Osteoblast (primary cell): Measurements from ENCODE around the gene NLGN1. TPM values are rescaled to one million over a fixed set of nuclear protein-coding genes. Genes with fewer than 3 reads are reported as not detected.

Source experiments
- DNase-seq: peaks from one replicate; pipeline ENCODE4 v3.0.0; 2011; ENCODE audit warnings: low spot score, mixed read lengths; ENCODE audit not compliant: insufficient read length; ENCODE audit errors: missing footprints
- H2AFZ ChIP-seq: 2 replicates; pipeline ENCODE4 v1.6.0; 2011; ENCODE audit warnings: mild to moderate bottlenecking, low read length
- H3K27ac ChIP-seq: 2 replicates; pipeline ENCODE4 v1.5.1; 2011; ENCODE audit warnings: mild to moderate bottlenecking, low read depth, low read length, moderate library complexity
- H3K27me3 ChIP-seq: 2 replicates; pipeline ENCODE4 v1.6.0; 2012; ENCODE audit warnings: mild to moderate bottlenecking, control low read depth, inconsistent platforms, low read length, moderate library complexity; ENCODE audit not compliant: insufficient read depth
- H3K36me3 ChIP-seq: 2 replicates; pipeline ENCODE4 v1.5.1; 2011; ENCODE audit warnings: mild to moderate bottlenecking, low read length, control low read depth, moderate library complexity; ENCODE audit not compliant: insufficient read depth
- H3K4me1 ChIP-seq: 2 replicates; pipeline ENCODE4 v1.5.1; 2011; ENCODE audit warnings: mild to moderate bottlenecking, low read length, control low read depth, moderate library complexity; ENCODE audit not compliant: insufficient read depth
- H3K4me2 ChIP-seq: 2 replicates; pipeline ENCODE4 v1.6.0; 2011; ENCODE audit warnings: mild to moderate bottlenecking, low read length; ENCODE audit not compliant: insufficient read depth
- H3K4me3 ChIP-seq: fragments of 200-600 bp; sonication (generic); 3 replicates; pipeline ENCODE4 v1.5.1; 2012; ENCODE audit warnings: mild to moderate bottlenecking, low read length, inconsistent platforms; ENCODE audit not compliant: insufficient read depth
- H3K79me2 ChIP-seq: 2 replicates; pipeline ENCODE4 v1.6.0; 2012; ENCODE audit warnings: mild to moderate bottlenecking, low read length, control low read depth, inconsistent platforms; ENCODE audit not compliant: insufficient read depth
- H3K9me3 ChIP-seq: 2 replicates; pipeline ENCODE4 v1.5.1; 2011; ENCODE audit warnings: low read depth, low read length, control low read depth
- H4K20me1 ChIP-seq: 2 replicates; pipeline ENCODE4 v1.6.0; 2012; ENCODE audit warnings: mild to moderate bottlenecking, low read length, control low read depth; ENCODE audit not compliant: insufficient read depth
- CTCF ChIP-seq: IDR thresholded peaks from 2 replicates; pipeline ENCODE4 v1.5.1; 2011; ENCODE audit warnings: mild to moderate bottlenecking, low read depth, low read length, moderate library complexity; ENCODE audit errors: extremely low read depth
- total RNA-seq: library from RNA; depleted of rRNA; stranded (reverse); fragments of >200 nt; gene quantifications from 2 replicates; pipeline ENCODE4 v1.2.3, GENCODE V29; 2012

Gene NLGN1
- total RNA-seq, 1 donor, result 9.0 TPM

- no peaks in the 10 kb centered on the region for H4K20me1 ChIP-seq
- no peaks in the 10 kb centered on the region for H3K9me3 ChIP-seq
- no peak for TF ChIP-seq CTCF
- no peaks in the 10 kb centered on the region for H3K36me3 ChIP-seq
- no peaks in the 10 kb centered on the region for H3K27me3 ChIP-seq
- no peak overlapping the region for H2AFZ ChIP-seq
- no peaks in the 10 kb centered on the region for H3K79me2 ChIP-seq
- no peak overlapping the region for H3K27ac ChIP-seq
- no peak overlapping the region for H3K4me3 ChIP-seq
- DNase-seq, result no peak
- no peaks in the 10 kb centered on the region for H3K4me1 ChIP-seq
- no peak overlapping the region for H3K4me2 ChIP-seq
Observed at GRCh38 chr3:173630849-173631248, 233.3 kb downstream of the NLGN1 start.

DNA sequence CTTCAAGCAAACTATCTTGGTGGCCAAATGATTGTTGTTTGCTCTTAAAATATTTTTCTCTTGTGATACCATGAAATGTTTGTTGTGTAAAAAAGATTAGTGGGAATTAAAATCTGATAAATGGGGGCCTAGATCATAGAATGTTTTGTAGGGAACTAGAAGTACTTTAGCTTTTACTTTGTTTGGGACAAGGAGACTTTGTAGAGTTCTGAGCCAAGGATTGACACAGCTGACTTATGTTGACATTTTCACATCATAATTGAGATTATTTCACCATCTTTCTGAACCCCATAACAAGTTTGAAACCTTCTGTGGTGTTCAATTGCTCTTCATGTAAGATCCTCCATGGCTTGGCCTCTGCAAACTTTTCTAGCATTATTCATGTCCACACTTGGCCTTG is 235.4 kb downstream of the NLGN1 start:
- TF ChIP-seq CTCF, result no peak
- Histone ChIP-seq H4K20me1 (no peaks in the 10 kb centered on the region), H3K4me3 (no peak overlapping the region), H3K79me2 (no peaks in the 10 kb centered on the region), H3K27ac (no peak overlapping the region), H3K9me3 (no peaks in the 10 kb centered on the region), H3K4me2 (no peak overlapping the region), H2AFZ (no peak overlapping the region), H3K36me3 (no peaks in the 10 kb centered on the region), H3K27me3 (no peaks in the 10 kb centered on the region), H3K4me1 (no peaks in the 10 kb centered on the region)
- DNase-seq, result no peak

- H3K27me3 ChIP-seq, result no peaks in the 10 kb centered on the region
- no peaks in the 10 kb centered on the region for H3K9me3 ChIP-seq
- DNase-seq, result no peak
- no peak overlapping the region for H3K4me2 ChIP-seq
- no peak for TF ChIP-seq CTCF
- no peaks in the 10 kb centered on the region for H4K20me1 ChIP-seq
- H3K27ac ChIP-seq, result no peak overlapping the region
- H3K79me2 ChIP-seq, result no peaks in the 10 kb centered on the region
- no peaks in the 10 kb centered on the region for H3K36me3 ChIP-seq
- no peaks in the 10 kb centered on the region for H3K4me1 ChIP-seq
- no peak overlapping the region for H3K4me3 ChIP-seq
- no peak overlapping the region for H2AFZ ChIP-seq
Observed at GRCh38 chr3:173635826-173636225, 238.3 kb downstream of the NLGN1 start.

DNA sequence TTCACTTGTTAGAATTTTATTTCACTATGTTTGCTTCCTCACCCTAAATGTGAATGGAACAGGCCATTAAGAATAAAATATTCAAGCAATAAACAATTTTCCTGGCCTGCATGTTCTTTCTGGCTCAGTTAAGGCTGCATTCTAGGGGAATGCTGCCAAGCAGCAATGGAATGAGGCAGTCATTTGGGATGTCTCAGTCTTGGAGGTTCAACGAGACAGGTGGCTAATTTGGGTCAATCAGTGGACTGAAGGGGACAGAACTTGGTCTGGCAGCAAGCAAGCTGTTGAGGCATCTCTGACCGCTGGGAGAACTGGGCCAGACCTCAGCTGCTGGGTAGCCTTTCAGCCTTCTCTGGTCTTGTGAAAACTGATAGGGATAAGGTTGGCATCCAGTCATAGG is 241.6 kb downstream of the NLGN1 start:
- H3K9me3 ChIP-seq, result no peaks in the 10 kb centered on the region
- no peak overlapping the region for H3K4me3 ChIP-seq
- no peaks in the 10 kb centered on the region for H4K20me1 ChIP-seq
- no peak for TF ChIP-seq CTCF
- no peaks in the 10 kb centered on the region for H3K27me3 ChIP-seq
- no peak overlapping the region for H3K4me2 ChIP-seq
- H3K36me3 ChIP-seq, result no peaks in the 10 kb centered on the region
- no peak overlapping the region for H2AFZ ChIP-seq
- no peaks in the 10 kb centered on the region for H3K4me1 ChIP-seq
- H3K27ac ChIP-seq, result no peak overlapping the region
- no peak for DNase-seq
- H3K79me2 ChIP-seq, result no peaks in the 10 kb centered on the region
